Cardiac muscle cell (in vitro differentiated cells and primary cell): ENCODE measurements around the gene ELN. TPM values are rescaled to one million over a fixed set of nuclear protein-coding genes. Genes with fewer than 3 reads are reported as not detected.

Source experiments
- DNase-seq, 2 donors: peaks; one replicate each; pipeline versions ENCODE4 v3.0.0 to v3.0.0-alpha.2; 2010 to 2017; ENCODE audit warnings: low read depth in 1 of 2, low spot score in 1 of 2
- H3K27ac ChIP-seq: fragments of 200-600 bp; sonication (generic); 2 replicates; pipeline ENCODE4 v1.5.1; 2016
- H3K27me3 ChIP-seq: fragments of 200-600 bp; sonication (generic); 2 replicates; pipeline ENCODE4 v1.6.0; 2016; ENCODE audit warnings: control low read depth
- H3K36me3 ChIP-seq: fragments of 200-600 bp; sonication (generic); 2 replicates; pipeline ENCODE4 v1.5.1; 2016; ENCODE audit warnings: control low read depth
- H3K4me1 ChIP-seq: fragments of 200-600 bp; sonication (generic); 2 replicates; pipeline ENCODE4 v1.8.1; 2017; ENCODE audit warnings: low read depth, mild to moderate bottlenecking, mixed run types
- H3K4me3 ChIP-seq: fragments of 200-600 bp; sonication (generic); 2 replicates; pipeline ENCODE4 v1.5.1; 2016; ENCODE audit warnings: mild to moderate bottlenecking
- H3K9me3 ChIP-seq: fragments of 200-600 bp; sonication (generic); 2 replicates; pipeline ENCODE4 v1.5.1; 2017; ENCODE audit warnings: low read depth, mild to moderate bottlenecking, control low read depth
- CTCF ChIP-seq: IDR thresholded peaks from 2 replicates; pipeline ENCODE4 v1.5.1; 2012; ENCODE audit warnings: low read depth, mild to moderate bottlenecking, low read length
- polyA plus RNA-seq: library from polyadenylated mRNA; unstranded; fragments of >200 nt; fragmentation: Nextera tagmentation; extraction: Ambion mirVana; gene quantifications from 2 replicates; pipeline ENCODE4 v1.2.1, GENCODE V29; 2016
- total RNA-seq: library from RNA; depleted of rRNA; stranded (reverse); fragments of >200 nt; gene quantifications from 2 replicates; pipeline ENCODE4 v1.2.3, GENCODE V29; 2016

The ELN gene
- total and polyA plus RNA-seq, 2 experiments from 2014 or later, result 0.77 TPM; not detected in 1

GRCh38 chr7:74025730-74026129, 2.2 kb upstream of the ELN start:
- TF ChIP-seq CTCF, result no peak
- Histone ChIP-seq H3K27ac (no peak overlapping the region), H3K4me1 (peaks cover 11% of the 10 kb centered on the region), H3K9me3 (no peaks in the 10 kb centered on the region), H3K4me3 (no peak overlapping the region), H3K36me3 (no peaks in the 10 kb centered on the region), H3K27me3 (no peaks in the 10 kb centered on the region)
- DNase-seq, result no peak

GRCh38 chr7:74026406-74026902, 1.5 kb upstream of the ELN start:
- DNase-seq, result no peak
- no peaks in the 10 kb centered on the region for H3K27me3 ChIP-seq
- no peak overlapping the region for H3K27ac ChIP-seq
- no peaks in the 10 kb centered on the region for H3K36me3 ChIP-seq
- H3K9me3 ChIP-seq, result no peaks in the 10 kb centered on the region
- H3K4me1 ChIP-seq, result peaks cover 14% of the 10 kb centered on the region
- no peak overlapping the region for H3K4me3 ChIP-seq
- TF ChIP-seq CTCF, result no peak

DNA sequence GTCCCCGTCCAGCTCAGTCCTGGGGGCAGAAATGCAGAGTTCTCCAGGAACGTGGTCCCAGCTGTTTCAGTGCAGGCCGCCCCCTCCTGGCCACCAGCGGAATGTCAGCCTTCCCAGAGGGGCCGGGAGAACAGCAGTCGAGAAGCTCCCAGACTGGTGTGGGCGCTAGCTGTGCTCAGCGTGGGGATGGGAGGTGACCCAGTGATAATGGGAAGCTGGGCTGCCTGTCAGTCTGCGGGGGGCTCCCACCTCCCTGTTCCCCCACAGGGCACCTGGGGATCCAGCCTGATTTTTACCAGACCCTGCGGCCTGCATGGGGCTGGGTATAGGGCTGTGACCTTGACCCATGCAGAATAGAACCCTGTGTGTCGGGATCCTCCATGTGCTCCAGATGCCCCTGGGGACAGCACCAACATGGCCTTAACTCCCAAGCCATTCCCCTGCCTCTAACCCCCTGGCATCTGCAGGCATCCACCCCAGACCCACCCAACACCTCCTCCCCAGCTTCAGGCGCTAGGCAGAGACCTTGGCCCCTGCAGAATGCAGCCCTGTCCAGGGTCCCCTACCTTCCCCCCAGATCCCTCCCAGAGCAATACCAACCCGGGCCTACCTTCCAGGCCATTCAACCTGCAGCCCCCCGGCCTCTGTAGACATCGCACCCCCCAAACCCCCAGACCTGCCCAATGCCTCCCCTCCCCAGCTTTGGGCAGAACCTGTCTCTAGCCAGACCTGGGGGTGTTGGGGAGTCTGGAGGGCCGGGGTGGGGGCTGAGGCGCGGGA, 880 bp upstream of the ELN start:
- Histone ChIP-seq H3K27me3 (no peaks in the 10 kb centered on the region), H3K4me3 (no peak overlapping the region), H3K27ac (no peak overlapping the region), H3K36me3 (no peaks in the 10 kb centered on the region), H3K9me3 (no peaks in the 10 kb centered on the region), H3K4me1 (peaks cover 14% of the 10 kb centered on the region)
- peak; percentile 96 for TF ChIP-seq CTCF
- peak; percentile 70 to 79 for DNase-seq

- H3K4me1 ChIP-seq, result peaks cover 14% of the 10 kb centered on the region
Measured at GRCh38 chr7:74028321-74028838, 407 bp downstream of the ELN start.

DNA sequence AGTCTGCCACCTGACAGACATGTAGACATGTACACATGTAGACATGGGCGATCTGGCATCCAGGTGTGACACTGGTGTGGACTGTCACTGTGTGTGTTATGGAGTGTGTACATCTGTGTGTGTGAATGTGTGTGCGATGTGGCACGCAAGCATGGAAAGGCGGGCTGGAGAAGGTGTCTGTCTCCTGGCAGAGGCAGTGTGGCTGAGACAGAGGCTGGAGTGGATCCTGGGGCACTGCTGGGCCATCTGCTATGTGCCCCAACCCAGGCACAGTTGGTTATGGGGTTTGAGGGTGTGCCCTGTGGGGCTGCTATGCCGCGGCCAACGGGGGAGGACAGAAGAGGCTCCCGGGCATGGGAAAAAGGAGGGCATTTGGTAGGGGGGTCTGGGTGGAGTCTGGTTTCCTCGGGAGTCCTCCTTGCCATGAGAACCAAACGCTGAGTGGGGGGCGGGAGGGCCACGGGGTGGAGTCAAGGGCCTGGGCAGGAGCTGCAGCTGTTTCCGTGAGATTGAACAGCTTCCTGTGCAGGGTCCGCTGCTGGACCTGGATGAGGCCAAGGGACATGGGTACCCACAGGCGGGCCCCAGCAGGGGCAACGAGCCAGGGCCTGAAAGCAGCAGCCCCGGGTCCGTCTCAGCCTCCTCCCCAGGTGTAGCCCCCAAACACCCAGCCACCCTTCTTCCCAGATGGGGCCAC, 1.3 kb downstream of the ELN start:
- Histone ChIP-seq H3K27me3 (no peaks in the 10 kb centered on the region), H3K27ac (no peak overlapping the region), H3K9me3 (no peaks in the 10 kb centered on the region), H3K4me1 (peaks cover 14% of the 10 kb centered on the region), H3K36me3 (no peaks in the 10 kb centered on the region), H3K4me3 (no peak overlapping the region)
- DNase-seq, result no peak
- TF ChIP-seq CTCF, result no peak

More at GRCh38 chr7:74028321-74028838, 407 bp downstream of the ELN start:
- no peak for DNase-seq
- H3K9me3 ChIP-seq, result no peaks in the 10 kb centered on the region
- H3K4me3 ChIP-seq, result no peak overlapping the region
- H3K36me3 ChIP-seq, result no peaks in the 10 kb centered on the region
- TF ChIP-seq CTCF, result no peak
- no peaks in the 10 kb centered on the region for H3K27me3 ChIP-seq
- H3K27ac ChIP-seq, result no peak overlapping the region
